Adrenal gland (tissue), 12 donors: Measurements from ENCODE around the gene PPP2R3B. TPM values are rescaled to one million over a fixed set of nuclear protein-coding genes. Genes with fewer than 3 reads are reported as not detected.

Experiments used
- DNase-seq, 7 donors: peaks; one replicate each; pipeline ENCODE4 v3.0.0-alpha.2; 2019 to 2020
- H3K27ac ChIP-seq, 5 donors: fragments of 200-600 bp; sonication (generic) in 4 of 5; 1 replicate in 3 of 5; 2 replicates in 2 of 5; pipeline versions ENCODE4 v1.5.1 to v1.8.0; 2016 to 2020; ENCODE audit warnings: mild to moderate bottlenecking in 1 of 5
- H3K27me3 ChIP-seq: fragments of 200-600 bp; 2 replicates; pipeline ENCODE4 v1.8.0; 2021
- H3K36me3 ChIP-seq, 2 donors: fragments of 200-600 bp; replicated peaks in 1 of 2; 1 replicate in 1 of 2; 2 replicates in 1 of 2; pipeline versions ENCODE4 v1.5.1 to v1.8.0; 2018 to 2022
- H3K4me1 ChIP-seq, 2 donors: fragments of 200-600 bp; replicated peaks in 1 of 2; 1 replicate in 1 of 2; 2 replicates in 1 of 2; pipeline versions ENCODE4 v1.5.1 to v1.8.0; 2018 to 2021
- H3K4me3 ChIP-seq, 4 donors: fragments of 200-600 bp; sonication (generic) in 3 of 4; one replicate each; pipeline ENCODE4 v1.5.1; 2016 to 2018
- H3K9me3 ChIP-seq, 3 donors: fragments of 200-600 bp; sonication (generic) in 1 of 3; replicated peaks in 1 of 3; 1 replicate in 2 of 3; 2 replicates in 1 of 3; pipeline versions ENCODE4 v1.5.1 to v1.8.0; 2016 to 2021
- CTCF ChIP-seq, 6 experiments: fragments of 450-650 bp in 4 of 6; fragments of 200-600 bp in 2 of 6; sonication (generic) in 1 of 6; IDR thresholded peaks; 1 replicate in 5 of 6; 2 replicates in 1 of 6; pipeline versions ENCODE4 v1.5.1 to v1.8.0; 2016 to 2021; ENCODE audit warnings: antibody characterized with exemption in 6 of 6, mild to moderate bottlenecking in 2 of 6, moderate library complexity in 1 of 6
- POLR2A ChIP-seq, 2 donors: fragments of 450-650 bp; IDR thresholded peaks; one replicate each; pipeline ENCODE4 v1.6.1; 2017; ENCODE audit warnings: antibody characterized with exemption in 2 of 2, mild to moderate bottlenecking in 2 of 2, moderate library complexity in 1 of 2
- WGBS, 4 donors: extraction: QIAGEN DNeasy Blood & Tissue Kit in 2 of 4; methylation state at CpG; one replicate each; pipeline versions ENCODE4 v1.1.5 to v1.1.7; 2013 to 2017; 5-methylcytosine and 5-hydroxymethylcytosine counted together
- intact Hi-C, 2 donors: fragments of 100-400 bp; cut with DNase I; formaldehyde crosslinking; loops; one replicate each; pipeline versions ENCODE4 v1.14.1 to v1.15.0; 2022 to 2023
- polyA plus RNA-seq, 3 donors: library from polyadenylated mRNA; stranded (reverse); fragments of 200-250 nt in 2 of 3; fragments of 350-450 nt in 1 of 3; fragmentation: Illumina TruSeq in 1 of 3; extraction: RNeasy Lipid Tissue Mini Kit (QIAGEN cat#74804) in 1 of 3; gene quantifications; one replicate each; pipeline ENCODE4 v1.2.3, GENCODE V29; 2013 to 2014
- small RNA-seq, 2 donors: library from RNA; depleted of rRNA; stranded (forward); fragments of <200 nt; gene quantifications; one replicate each; pipeline ENCODE3, GENCODE V24; 2016
- total RNA-seq, 9 donors: library from RNA; depleted of rRNA in 4 of 9; stranded (reverse); fragments of >200 nt in 4 of 9; fragments of 120-200 nt in 1 of 9; fragmentation: NEBNext Ultra II Directional in 1 of 9; extraction: Animal tissue kit (Norgen Biotek cat#: 25700) in 1 of 9; gene quantifications; one replicate each; pipeline versions ENCODE4 v1.1.0 to v1.2.4, GENCODE V29; 2013 to 2023
- donor health status: healthy with polysubstance abuse.
- donor health status: Bipolar disorder and iron deficiency.
- donor health status: DM: yes; HTN: yes; CAD: no.
- donor health status: DM: no; HTN: no; CAD: no.
- donor health status: DM: no; HTN: no; CAD: no.
- donor health status: DM: yes; HTN: yes; CAD: no.

Gene PPP2R3B
- total and polyA plus RNA-seq, 12 donors = 2.1 to 112 (median 14.2) TPM

GRCh38 chrX:287670-288069 is 99.0 kb downstream of the PPP2R3B start:
- WGBS, 4 donors = 93 to 94% (median 94%) methylated on average over 7 of the region's 7 CpGs
- intact Hi-C loops = no loop called here

GRCh38 chrX:285076-285677 is 101.5 kb downstream of the PPP2R3B start:
- peak in 1 of 7 donors; percentile 3 for DNase-seq
- peaks cover 0 to 11% of the 10 kb centered on the region in 2 donors for H3K36me3 ChIP-seq
- H3K4me1 ChIP-seq = no peaks in the 10 kb centered on the region
- no peak overlapping the region for H3K4me3 ChIP-seq
- intact Hi-C loops = no loop called here
- no peak overlapping the region for H3K27ac ChIP-seq
- no peaks in the 10 kb centered on the region for H3K9me3 ChIP-seq
- 90 to 94% (median 92%) methylated on average over 13 of the region's 13 CpGs for WGBS, 4 donors
- H3K27me3 ChIP-seq = no peaks in the 10 kb centered on the region
- no peak for TF ChIP-seq CTCF (IDR thresholded peaks at IDR 0.05)
- TF ChIP-seq POLR2A (IDR thresholded peaks at IDR 0.05) = no peak

More at GRCh38 chrX:287670-288069, 99.0 kb downstream of the PPP2R3B start:
- H3K36me3 ChIP-seq = peaks cover 0 to 17% of the 10 kb centered on the region in 2 donors
- no peak overlapping the region for H3K27ac ChIP-seq
- no peak overlapping the region for H3K4me3 ChIP-seq
- TF ChIP-seq CTCF (IDR thresholded peaks at IDR 0.05) = no peak
- no peak for TF ChIP-seq POLR2A (IDR thresholded peaks at IDR 0.05)
- no peaks in the 10 kb centered on the region for H3K4me1 ChIP-seq
- no peaks in the 10 kb centered on the region for H3K27me3 ChIP-seq
- DNase-seq = no peak
- no peaks in the 10 kb centered on the region for H3K9me3 ChIP-seq

Small RNA genes lying within 50 kb of the gene (small RNA-seq; reads per million reads assigned to genes)
- gene RF00017 = 0 reads per million in 2 donors

Other genes with a start within 250 kb of the PPP2R3B start
- 10 to 100 TPM in 1 of 9 donors, 1 to 10 TPM in 8; 1.2 to 14.5 (median 6.2) TPM for gene PLCXD1, start 105.5 kb downstream of the PPP2R3B start, total RNA-seq
- gene PLCXD1, start 105.5 kb downstream of the PPP2R3B start, polyA plus RNA-seq = 10 to 100 TPM in 1 of 3 donors, 1 to 10 TPM in 2; 1.4 to 14.3 (median 9.9) TPM
- 10 to 100 TPM; 27.6 to 57.1 (median 35.9) TPM for gene GTPBP6, start 68.1 kb downstream of the PPP2R3B start, total RNA-seq
- gene GTPBP6, start 68.1 kb downstream of the PPP2R3B start, polyA plus RNA-seq = 10 to 100 TPM in 2 of 3 donors, 1 to 10 TPM in 1; 5.3 to 53.3 (median 40.5) TPM
- gene SHOX, start 243.9 kb upstream of the PPP2R3B start, total RNA-seq = not detected
- not detected for gene SHOX, start 243.9 kb upstream of the PPP2R3B start, polyA plus RNA-seq